Ramos (cell line): ENCODE measurements around the gene NSFL1C.

Experiments
- in situ Hi-C: fragments of 300-500 bp; cut with MboI; formaldehyde crosslinking; loops from one replicate; pipeline ENCODE4 v1.14.3; 2022; ENCODE audit warnings: low sequenced_read_pairs; ENCODE audit not compliant: unreplicated experiment

The NSFL1C gene

GRCh38 chr20:1396702-1397101 lies 69.9 kb downstream of the NSFL1C start:
- in situ Hi-C loops, result no loop called here

GRCh38 chr20:1396264-1396663 lies 70.4 kb downstream of the NSFL1C start:
- in situ Hi-C loops, result no loop called here

DNA sequence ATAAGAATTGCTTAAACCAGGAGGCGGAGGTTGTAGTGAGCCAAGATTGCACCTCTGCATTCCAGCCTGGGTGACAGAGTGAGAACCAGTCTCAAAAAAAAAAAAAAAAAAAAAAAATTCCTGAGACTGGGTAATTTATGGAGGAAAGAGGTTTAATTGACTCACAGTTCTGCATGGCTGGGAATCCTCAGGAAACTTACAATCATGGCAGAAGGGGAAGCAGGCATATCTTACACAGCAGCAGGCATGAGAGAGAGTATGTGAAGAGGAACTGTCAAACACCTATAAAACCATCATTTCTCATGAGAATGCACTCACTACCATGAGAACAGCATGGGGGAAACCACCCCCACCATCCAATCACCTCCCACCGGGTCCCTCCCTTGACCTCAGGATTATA lies 72.0 kb downstream of the NSFL1C start:
- in situ Hi-C loops, result no loop called here

DNA sequence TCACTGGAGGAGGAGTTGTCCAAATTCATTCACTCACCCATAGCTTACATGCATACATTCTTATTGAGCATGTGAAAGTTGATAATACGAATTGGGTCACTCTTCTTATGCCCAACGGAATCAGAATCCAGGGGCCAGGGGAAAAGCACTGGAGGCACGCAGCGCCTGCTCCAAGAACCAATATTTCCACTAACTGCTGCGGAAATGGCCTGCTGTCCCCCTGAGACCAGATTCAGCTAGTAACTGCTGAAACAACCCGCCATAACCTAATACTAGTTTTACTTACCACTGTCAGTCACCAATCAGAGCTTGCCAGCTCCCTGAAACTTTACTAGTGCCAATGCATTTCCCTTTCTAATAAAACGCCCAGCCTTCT lies 73.2 kb downstream of the NSFL1C start:
- in situ Hi-C loops, result no loop called here

DNA sequence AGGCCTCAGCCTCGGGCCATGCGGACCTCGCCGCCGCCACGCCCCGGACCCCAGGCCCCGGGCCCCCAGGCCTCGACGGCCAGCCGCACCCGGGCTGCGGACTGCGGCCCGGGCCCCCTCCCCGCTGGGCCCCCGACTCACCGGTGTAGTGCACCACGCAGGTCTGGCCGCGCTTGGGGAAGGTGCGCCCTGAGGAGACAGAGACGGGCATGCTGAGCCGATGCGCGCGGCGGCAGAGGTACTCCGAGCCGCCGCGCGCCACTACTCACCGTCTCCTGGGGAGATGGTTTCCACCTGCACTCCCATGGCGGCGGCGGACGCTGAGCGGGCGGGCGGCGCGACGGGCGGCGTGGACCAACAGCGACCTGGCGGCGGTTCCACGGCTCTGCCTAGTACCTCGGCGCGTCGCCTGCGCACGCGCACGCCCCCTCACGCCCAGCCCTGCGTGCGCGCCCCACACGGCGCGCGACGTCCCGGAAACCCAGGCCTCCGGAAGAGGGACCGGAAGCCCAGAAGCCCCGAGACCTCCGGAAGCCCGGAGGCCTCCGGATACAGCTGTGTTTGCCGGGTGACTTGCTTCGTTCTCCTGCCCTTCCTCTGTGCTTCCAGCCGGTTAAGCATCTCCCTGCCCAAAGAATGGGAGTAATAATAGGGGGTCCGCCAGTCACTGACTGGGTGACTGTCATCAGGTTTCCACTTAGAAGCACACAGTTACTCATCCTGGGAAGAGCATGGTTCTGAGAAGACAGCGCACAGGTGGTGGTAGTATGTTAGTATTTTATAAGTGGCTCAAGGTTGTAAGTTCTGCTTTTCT lies 73.7 kb downstream of the NSFL1C start, which contains the start of gene FKBP1A:
FKBP1A (minus strand) TSS at position 362 of the 814 bp plus-strand sequence; CDS start at position 306, 56 bp downstream.
- in situ Hi-C loops, result no loop called here

GRCh38 chr20:1392443-1392692 lies 74.3 kb downstream of the NSFL1C start:
- in situ Hi-C loops, result no loop called here
